Neural cell (in vitro differentiated cells): Measurements from ENCODE around the gene FAM124A.

Experiments used
- CTCF ChIP-seq: fragments of 450-650 bp; IDR thresholded peaks from 2 replicates; pipeline ENCODE4 v1.5.1; 2014; ENCODE audit warnings: antibody characterized with exemption, mild to moderate bottlenecking, moderate library complexity; ENCODE audit not compliant: poor library complexity, severe bottlenecking
- EP300 ChIP-seq: fragments of 450-650 bp; conservative IDR thresholded peaks from 2 replicates; pipeline ENCODE4 v1.6.1; 2014; ENCODE audit warnings: antibody characterized with exemption, mild to moderate bottlenecking, moderate library complexity; ENCODE audit not compliant: poor library complexity, severe bottlenecking
- POLR2AphosphoS5 ChIP-seq: IDR thresholded peaks from 2 replicates; pipeline ENCODE4 v1.6.1; 2012
- REST ChIP-seq: IDR thresholded peaks from 2 replicates; pipeline ENCODE4 v1.6.1; 2012; ENCODE audit warnings: borderline replicate concordance

- no peak for TF ChIP-seq REST
- no peak for TF ChIP-seq CTCF
- no peak for TF ChIP-seq POLR2AphosphoS5
- no peak for TF ChIP-seq EP300
Observed at GRCh38 chr13:51275101-51275500, 52.9 kb downstream of the FAM124A start.
